HCT116 (cell line): ENCODE data around the gene CPA1. TPM values are rescaled to one million over a fixed set of nuclear protein-coding genes. Genes with fewer than 3 reads are reported as not detected.

Source experiments
- ATAC-seq: fragments of 200-7000 bp; cut with Tn5 transposase; 2 replicates; pipeline ENCODE4 v1.9.1; 2020; ENCODE audit warnings: mild to moderate bottlenecking, moderate library complexity
- BruUV-seq: library from RNA; stranded (reverse); fragments of 400-500 nt; replicated peaks from 2 replicates; lab custom pipeline; 2021; lab: Mats Ljungman, UMichigan
- CTCF ChIA-PET: fragments of 300-600 bp; sonication (Branson Sonifier 250); formaldehyde crosslinking; loops from one replicate; lab custom pipeline; 2021; ENCODE audit warnings: antibody characterized with exemption; lab: Charles Lee
- POLR2A ChIA-PET: fragments of 300-600, 350-600 bp; sonication (Branson Sonifier 250); formaldehyde crosslinking; loops from one replicate; lab custom pipeline; 2021; ENCODE audit warnings: antibody characterized with exemption; lab: Charles Lee
- RAD21 ChIA-PET, 2 experiments: fragments of 300-600 bp; sonication (Branson Sonifier 250); formaldehyde crosslinking; loops; one replicate each; lab custom pipeline; 2023; ENCODE audit warnings: low total read pairs in 2 of 2; ENCODE audit not compliant: uncharacterized antibody in 2 of 2, unreplicated experiment in 2 of 2, low non-redundant PET in 1 of 2; lab: Charles Lee
- DNase-seq: peaks from one replicate; pipeline ENCODE4 v3.0.0-alpha.2; 2010; ENCODE audit warnings: low read depth, low spot score
- H2AFZ ChIP-seq: fragments of 200-600 bp; shearing (Covaris generic), sonication (generic); 2 replicates; pipeline ENCODE4 v1.6.1; 2017; ENCODE audit warnings: low read depth, mixed run types, mixed read lengths, antibody characterized with exemption, low read length; ENCODE audit not compliant: poor library complexity, severe bottlenecking
- H3K27ac ChIP-seq: 2 replicates; pipeline ENCODE4 v1.5.1; 2012; ENCODE audit warnings: low read depth, low read length
- H3K27me3 ChIP-seq: fragments of 200-600 bp; sonication (generic); 2 replicates; pipeline ENCODE4 v1.6.1; 2016; ENCODE audit warnings: mixed run types, low read length, mixed read lengths; ENCODE audit not compliant: insufficient read depth
- H3K36me3 ChIP-seq, 2 experiments: fragments of 200-500 bp in 1 of 2; fragments of 200-600 bp in 1 of 2; sonication (Bioruptor generic) in 1 of 2; sonication (generic) in 1 of 2; 2 replicates each; pipeline versions ENCODE4 v1.5.1 to v1.6.1; 2014 to 2016; ENCODE audit warnings: low read length in 2 of 2, inconsistent platforms in 1 of 2, mixed read lengths in 1 of 2, mixed run types in 1 of 2; ENCODE audit not compliant: insufficient read depth in 2 of 2, control insufficient read depth in 1 of 2
- H3K4me1 ChIP-seq, 2 experiments: fragments of 200-600 bp in 1 of 2; sonication (generic) in 1 of 2; 2 replicates each; pipeline versions ENCODE4 v1.5.1 to v1.6.1; 2012 to 2017; ENCODE audit warnings: low read length in 2 of 2, inconsistent platforms in 1 of 2, mild to moderate bottlenecking in 1 of 2, mixed read lengths in 1 of 2, mixed run types in 1 of 2, moderate library complexity in 1 of 2; ENCODE audit not compliant: insufficient read depth in 2 of 2, control insufficient read depth in 1 of 2
- H3K4me2 ChIP-seq: fragments of 200-600 bp; sonication (generic); 2 replicates; pipeline ENCODE4 v1.6.1; 2017; ENCODE audit warnings: mixed run types, low read length, mixed read lengths
- H3K4me3 ChIP-seq, 2 experiments: fragments of 200-600 bp in 1 of 2; sonication (generic) in 1 of 2; replicated peaks in 1 of 2; 2 replicates each; pipeline ENCODE4 v1.5.1; 2011 to 2016; ENCODE audit warnings: low read length in 2 of 2, control low read depth in 1 of 2, low read depth in 1 of 2, mild to moderate bottlenecking in 1 of 2, mixed read lengths in 1 of 2, mixed run types in 1 of 2
- H3K79me2 ChIP-seq: fragments of 200-600 bp; sonication (generic); 2 replicates; pipeline ENCODE4 v1.6.1; 2017; ENCODE audit warnings: mild to moderate bottlenecking, mixed run types, low read length, moderate library complexity, mixed read lengths; ENCODE audit not compliant: insufficient read depth
- H3K9ac ChIP-seq: fragments of 200-600 bp; sonication (generic); 2 replicates; pipeline ENCODE4 v1.6.1; 2016; ENCODE audit warnings: low read length, mixed read lengths
- H3K9me2 ChIP-seq: fragments of 200-600 bp; sonication (generic), shearing (Covaris generic); 2 replicates; pipeline ENCODE4 v1.6.1; 2017; ENCODE audit warnings: mixed run types, mild to moderate bottlenecking, moderate library complexity; ENCODE audit not compliant: insufficient read depth
- H3K9me3 ChIP-seq, 2 experiments: fragments of 200-500 bp in 1 of 2; fragments of 200-600 bp in 1 of 2; sonication (Bioruptor generic) in 1 of 2; sonication (generic) in 1 of 2; 2 replicates each; pipeline ENCODE4 v1.6.1; 2014 to 2017; ENCODE audit warnings: low read length in 2 of 2, mixed read lengths in 2 of 2, inconsistent platforms in 1 of 2, low read depth in 1 of 2, mild to moderate bottlenecking in 1 of 2, mixed run types in 1 of 2, moderate library complexity in 1 of 2; ENCODE audit not compliant: control insufficient read depth in 1 of 2, insufficient read depth in 1 of 2
- H4K20me1 ChIP-seq: fragments of 200-600 bp; sonication (generic), shearing (Covaris generic); 2 replicates; pipeline ENCODE4 v1.6.1; 2017; ENCODE audit warnings: mixed run types, mild to moderate bottlenecking, moderate library complexity; ENCODE audit not compliant: insufficient read depth
- ATF3 ChIP-seq: IDR thresholded peaks from 2 replicates; pipeline ENCODE4 v1.6.1; 2012
- CBX3 ChIP-seq: IDR thresholded peaks from 2 replicates; pipeline ENCODE4 v1.6.1; 2012; ENCODE audit warnings: low read depth
- EGR1 ChIP-seq: IDR thresholded peaks from 2 replicates; pipeline ENCODE4 v1.6.1; 2012; ENCODE audit warnings: low read depth
- ELF1 ChIP-seq: IDR thresholded peaks from 2 replicates; pipeline ENCODE4 v1.6.1; 2012; ENCODE audit warnings: low read depth, borderline replicate concordance
- EZH2 ChIP-seq: fragments of 200-600 bp; sonication (generic); IDR thresholded peaks from 2 replicates; pipeline ENCODE4 v1.6.1; 2017; ENCODE audit warnings: antibody characterized with exemption, mixed run types
- EZH2phosphoT487 ChIP-seq: fragments of 200-600 bp; IDR thresholded peaks from 2 replicates; pipeline ENCODE4 v1.6.1; 2018; ENCODE audit warnings: antibody characterized with exemption, borderline replicate concordance
- MAX ChIP-seq: IDR thresholded peaks from 2 replicates; pipeline ENCODE4 v1.6.1; 2012
- POLR2AphosphoS5 ChIP-seq: IDR thresholded peaks from 2 replicates; pipeline ENCODE4 v1.6.1; 2011; ENCODE audit warnings: mild to moderate bottlenecking, low read depth, low read length, moderate library complexity
- REST ChIP-seq: IDR thresholded peaks from 2 replicates; pipeline ENCODE4 v1.6.1; 2012; ENCODE audit warnings: low read depth
- SRF ChIP-seq: IDR thresholded peaks from 2 replicates; pipeline ENCODE4 v1.6.1; 2012; ENCODE audit warnings: low read depth
- YY1 ChIP-seq: IDR thresholded peaks from 2 replicates; pipeline ENCODE4 v1.6.1; 2011; ENCODE audit warnings: low read length, low read depth, moderate library complexity, mild to moderate bottlenecking; ENCODE audit not compliant: insufficient replicate concordance; ENCODE audit errors: extremely low read depth
- intact Hi-C: fragments of 100-400 bp; cut with micrococcal nuclease; formaldehyde crosslinking; loops from 2 replicates; pipeline ENCODE4 v1.10.0; 2022
- total RNA-seq: library from RNA; stranded (reverse); gene quantifications from one replicate; pipeline ENCODE4 v1.2.1, GENCODE V29; 2021; ENCODE audit not compliant: unreplicated experiment

Gene CPA1
- total RNA-seq, 1 experiment from 2014 or later: 11.9 TPM

GRCh38 chr7:130386876-130387275 lies 6.6 kb downstream of the CPA1 start:
- Histone ChIP-seq H4K20me1 (no peaks in the 10 kb centered on the region), H3K36me3 (no peaks in the 10 kb centered on the region), H3K9ac (no peak overlapping the region), H3K27ac (no peak overlapping the region), H3K4me3 (no peak overlapping the region), H3K9me2 (no peaks in the 10 kb centered on the region), H3K79me2 (no peaks in the 10 kb centered on the region), H2AFZ (no peak overlapping the region), H3K4me2 (no peak overlapping the region), H3K9me3 (no peaks in the 10 kb centered on the region)
- RAD21 ChIA-PET: no interaction called here
- DNase-seq: no peak
- CTCF ChIA-PET: no interaction called here
- ATAC-seq: no peak
- intact Hi-C loops: no loop called here
- no TSS peak for BruUV-seq
- TF ChIP-seq POLR2AphosphoS5 (no peak), ATF3 (no peak), REST (no peak), EZH2 (no peak), CBX3 (no peak)
- TF ChIP-seq, all 23 proteins: peak for 0
- Histone ChIP-seq H3K27me3 (no peaks in the 10 kb centered on the region), H3K4me1 (no peaks in the 10 kb centered on the region)
- POLR2A ChIA-PET: no interaction called here

GRCh38 chr7:130387306-130387627 lies 7.0 kb downstream of the CPA1 start:
- no peak overlapping the region for H3K9ac ChIP-seq
- no peak for DNase-seq
- no TSS peak for BruUV-seq
- RAD21 ChIA-PET: no interaction called here
- ATAC-seq: no peak
- POLR2A ChIA-PET: no interaction called here
- H3K36me3 ChIP-seq: no peaks in the 10 kb centered on the region
- no peaks in the 10 kb centered on the region for H4K20me1 ChIP-seq
- no peak overlapping the region for H2AFZ ChIP-seq
- TF ChIP-seq MAX (no peak), EGR1 (no peak), YY1 (no peak), SRF (no peak), ELF1 (no peak), EZH2phosphoT487 (no peak)
- H3K27ac ChIP-seq: no peak overlapping the region
- CTCF ChIA-PET: no interaction called here
- no peaks in the 10 kb centered on the region for H3K4me1 ChIP-seq
- H3K9me3 ChIP-seq: no peaks in the 10 kb centered on the region
- H3K27me3 ChIP-seq: no peaks in the 10 kb centered on the region
- no peak overlapping the region for H3K4me2 ChIP-seq
- intact Hi-C loops: no loop called here
- no peaks in the 10 kb centered on the region for H3K79me2 ChIP-seq
- H3K9me2 ChIP-seq: no peaks in the 10 kb centered on the region
- H3K4me3 ChIP-seq: no peak overlapping the region
